Stimulated activated CD8-positive, alpha-beta memory T cell treated with anti-CD3 and anti-CD28 coated beads, Interleukin-2, amount 100 ng/mL, for 48 hours (primary cell): Measurements from ENCODE around the gene KLHL11.

Source experiments
- DNase-seq, 2 donors: peaks; one replicate each; pipeline ENCODE4 v3.0.0-alpha.2; 2020; ENCODE audit warnings: low read depth in 2 of 2

KLHL11 gene

DNA sequence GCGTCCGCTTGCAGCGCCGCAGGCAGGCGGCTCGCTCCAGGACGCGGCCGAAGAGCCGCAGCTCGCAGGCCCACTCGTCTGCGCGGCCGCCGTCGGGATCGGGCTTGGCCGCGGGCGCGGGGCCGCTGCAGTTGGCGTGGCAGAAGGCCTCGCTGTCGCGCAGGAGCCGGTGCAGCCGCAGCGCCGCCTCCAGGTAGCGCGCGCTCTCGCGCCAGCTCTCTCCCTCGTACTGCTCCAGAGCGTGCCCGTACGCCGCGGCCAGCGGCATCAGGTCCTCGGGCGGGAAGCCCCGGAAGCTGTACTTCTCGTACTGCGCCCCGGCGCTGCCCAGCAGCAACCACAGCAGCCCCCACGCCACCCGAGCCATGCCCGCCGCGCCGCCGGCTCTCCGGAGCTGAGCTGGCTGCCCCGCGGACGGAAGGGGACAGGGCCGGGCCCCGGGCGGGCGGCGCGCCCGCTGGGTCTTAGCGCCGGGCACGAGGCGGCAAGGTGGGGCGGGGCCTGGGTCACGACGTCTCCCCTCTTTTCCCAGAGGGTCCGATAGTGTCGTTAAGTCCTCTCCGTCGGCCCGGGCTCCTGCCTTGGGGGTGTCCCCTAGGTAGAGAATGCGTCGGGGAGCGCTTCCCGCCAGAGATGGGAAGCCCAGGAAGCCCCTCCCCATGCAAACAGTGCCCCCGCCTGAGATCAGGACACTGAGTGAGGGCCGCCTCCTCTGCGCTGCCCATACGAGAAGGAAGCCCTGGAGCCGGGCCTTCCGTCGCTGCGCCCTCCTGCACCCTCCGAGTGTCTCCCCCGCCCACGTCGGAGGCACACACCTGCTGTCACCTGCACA lies 53.5 kb downstream of the KLHL11 start, which contains the start of gene P3H4:
Gene P3H4 (minus strand): TSS at position 401 of the 832 bp plus-strand sequence. CDS start 34 bp downstream, at position 367.
- peak; percentile 51 to 61 for DNase-seq

DNA sequence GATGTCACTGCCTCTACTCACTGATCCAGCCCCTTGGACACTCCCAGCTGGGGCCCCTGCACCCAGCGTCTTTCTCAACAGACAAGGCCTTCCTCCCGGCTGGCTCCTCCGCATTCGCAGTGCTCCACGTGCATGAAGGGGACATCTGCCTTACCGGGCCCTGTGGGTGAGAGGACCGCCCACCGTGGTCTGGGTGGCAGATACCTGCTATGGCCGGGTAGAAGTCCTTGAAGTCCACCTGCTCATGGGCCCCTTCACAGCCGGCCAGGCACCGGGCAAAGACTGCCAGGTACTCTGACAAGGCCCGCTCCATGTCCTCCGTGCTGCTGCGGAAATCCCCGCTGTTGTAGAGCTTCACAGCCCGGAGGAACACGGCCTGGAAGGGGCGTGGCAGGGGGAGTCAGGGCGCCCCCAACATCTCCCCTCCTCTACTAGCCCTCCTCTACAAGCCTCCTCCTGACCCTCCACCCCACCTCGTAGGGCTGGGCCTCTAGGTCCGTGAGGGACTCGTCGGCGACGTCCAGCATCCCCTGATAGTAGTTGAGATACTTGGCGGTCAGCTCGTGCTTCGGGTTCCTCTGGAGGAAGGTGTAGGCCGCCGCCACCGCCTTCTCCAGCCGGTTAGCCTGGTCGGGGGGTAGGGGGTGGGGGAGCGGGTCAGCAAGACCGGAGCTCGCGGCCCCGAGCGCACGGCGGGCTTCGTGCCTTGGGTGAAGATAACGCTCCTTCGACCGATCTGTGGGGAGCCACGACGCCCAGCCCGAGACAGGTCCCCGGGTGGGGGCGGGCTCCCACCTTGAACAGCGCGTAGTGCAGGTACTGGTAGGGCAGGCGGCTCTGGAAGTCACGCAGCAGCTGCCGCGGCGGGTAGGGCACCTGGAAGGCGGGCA lies 54.3 kb downstream of the KLHL11 start:
- DNase-seq, result no peak

- DNase-seq, result no peak
Observed at GRCh38 chr17:41806685-41807445, 58.4 kb downstream of the KLHL11 start.
